ENCODE results near the gene APOOL. TPM values are rescaled to one million over a fixed set of nuclear protein-coding genes. Genes with fewer than 3 reads are reported as not detected.

The APOOL gene
- total and polyA plus RNA-seq, 9 of the 15 experiments (the other 6 are each of a cell fraction or from before 2014, with no cell fraction given) = 4.6 to 20.5 (median 10.2) TPM

DNA sequence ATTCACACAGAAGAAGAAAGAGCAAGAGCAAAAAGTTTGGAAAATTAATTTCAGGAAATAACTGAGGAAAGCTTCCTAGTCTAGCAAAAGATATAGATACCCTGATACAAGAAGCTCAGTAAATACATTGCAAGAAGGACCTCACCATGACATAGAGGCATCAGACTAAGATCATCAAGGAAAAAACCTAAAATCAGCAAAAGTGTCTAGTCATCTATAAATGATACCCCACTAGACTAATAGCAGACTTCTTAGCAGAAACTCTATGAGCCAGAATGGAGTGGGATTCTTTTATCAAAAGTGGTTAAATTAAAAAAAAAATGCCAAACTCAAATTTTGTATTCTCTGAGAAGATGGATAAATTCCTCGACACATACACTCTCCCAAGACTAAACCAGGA is 10.5 kb upstream of the APOOL start (continued):
- TF ChIP-seq, protein P1, sequence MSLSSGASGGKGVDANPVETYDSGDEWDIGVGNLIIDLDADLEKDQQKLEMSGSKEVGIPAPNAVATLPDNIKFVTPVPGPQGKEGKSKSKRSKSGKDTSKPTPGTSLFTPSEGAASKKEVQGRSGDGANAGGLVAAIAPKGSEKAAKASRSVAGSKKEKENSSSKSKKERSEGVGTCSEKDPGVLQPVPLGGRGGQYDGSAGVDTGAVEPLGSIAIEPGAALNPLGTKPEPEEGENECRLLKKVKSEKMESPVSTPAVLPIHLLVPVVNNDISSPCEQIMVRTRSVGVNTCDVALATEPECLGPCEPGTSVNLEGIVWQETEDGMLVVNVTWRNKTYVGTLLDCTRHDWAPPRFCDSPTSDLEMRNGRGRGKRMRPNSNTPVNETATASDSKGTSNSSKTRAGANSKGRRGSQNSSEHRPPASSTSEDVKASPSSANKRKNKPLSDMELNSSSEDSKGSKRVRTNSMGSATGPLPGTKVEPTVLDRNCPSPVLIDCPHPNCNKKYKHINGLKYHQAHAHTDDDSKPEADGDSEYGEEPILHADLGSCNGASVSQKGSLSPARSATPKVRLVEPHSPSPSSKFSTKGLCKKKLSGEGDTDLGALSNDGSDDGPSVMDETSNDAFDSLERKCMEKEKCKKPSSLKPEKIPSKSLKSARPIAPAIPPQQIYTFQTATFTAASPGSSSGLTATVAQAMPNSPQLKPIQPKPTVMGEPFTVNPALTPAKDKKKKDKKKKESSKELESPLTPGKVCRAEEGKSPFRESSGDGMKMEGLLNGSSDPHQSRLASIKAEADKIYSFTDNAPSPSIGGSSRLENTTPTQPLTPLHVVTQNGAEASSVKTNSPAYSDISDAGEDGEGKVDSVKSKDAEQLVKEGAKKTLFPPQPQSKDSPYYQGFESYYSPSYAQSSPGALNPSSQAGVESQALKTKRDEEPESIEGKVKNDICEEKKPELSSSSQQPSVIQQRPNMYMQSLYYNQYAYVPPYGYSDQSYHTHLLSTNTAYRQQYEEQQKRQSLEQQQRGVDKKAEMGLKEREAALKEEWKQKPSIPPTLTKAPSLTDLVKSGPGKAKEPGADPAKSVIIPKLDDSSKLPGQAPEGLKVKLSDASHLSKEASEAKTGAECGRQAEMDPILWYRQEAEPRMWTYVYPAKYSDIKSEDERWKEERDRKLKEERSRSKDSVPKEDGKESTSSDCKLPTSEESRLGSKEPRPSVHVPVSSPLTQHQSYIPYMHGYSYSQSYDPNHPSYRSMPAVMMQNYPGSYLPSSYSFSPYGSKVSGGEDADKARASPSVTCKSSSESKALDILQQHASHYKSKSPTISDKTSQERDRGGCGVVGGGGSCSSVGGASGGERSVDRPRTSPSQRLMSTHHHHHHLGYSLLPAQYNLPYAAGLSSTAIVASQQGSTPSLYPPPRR (CRISPR knock-in tag; IDR thresholded peaks at IDR 0.05; ENCODE audit: borderline replicate concordance) = no peak
- TF ChIP-seq, protein P2, sequence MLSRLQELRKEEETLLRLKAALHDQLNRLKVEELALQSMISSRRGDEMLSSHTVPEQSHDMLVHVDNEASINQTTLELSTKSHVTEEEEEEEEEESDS (CRISPR knock-in tag; IDR thresholded peaks at IDR 0.05) = no peak
- TF ChIP-seq ZNF316 (IDR thresholded peaks at IDR 0.05) = peak; percentile 49; the same call in 1 of the 2 replicates
- 0 out of 2 replicates have a peak, but pooled peaks have one; percentile 11 for TF ChIP-seq MAFF (IDR thresholded peaks at IDR 0.05; ENCODE audit: low read length)
- peak; percentile 40 for TF ChIP-seq MAFG (tag; conservative IDR thresholded peaks at IDR 0.05)

DNA sequence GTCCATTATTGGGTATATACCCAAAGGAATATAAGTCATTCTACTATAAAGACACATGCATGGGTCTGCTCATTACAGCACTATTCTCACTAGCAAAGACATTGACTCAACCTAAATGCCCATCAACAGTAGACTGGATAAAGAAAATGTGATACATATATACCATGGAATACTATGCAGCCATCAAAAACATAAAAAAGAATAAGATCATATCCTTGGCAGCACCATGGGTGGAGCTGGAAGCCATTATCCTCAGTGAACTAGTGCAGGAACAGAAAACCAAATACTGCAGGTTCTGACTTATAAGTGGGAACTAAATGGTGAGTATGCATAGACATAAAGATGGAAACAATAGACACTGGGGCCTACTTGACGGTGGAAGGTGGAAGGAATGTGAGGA is 2.3 kb upstream of the APOOL start:
- H3K27ac ChIP-seq (ENCODE audit: extremely low read depth, low read depth, low read length) = no peak overlapping the region
- H3K79me2 ChIP-seq (ENCODE audit: control insufficient read depth, insufficient read depth, low read length) = peaks cover 14% of the 10 kb centered on the region
- no peak overlapping the region for H3K4me3 ChIP-seq
- H3K9me3 ChIP-seq (replicated peaks; ENCODE audit: control insufficient read depth, insufficient read depth, low read depth, low read length) = no peaks in the 10 kb centered on the region
- H4K20me1 ChIP-seq (replicated peaks; ENCODE audit: control insufficient read depth, insufficient read depth, low read length) = no peaks in the 10 kb centered on the region
- no peak for DNase-seq (ENCODE audit: extremely low read depth in 1 of 4, low spot score in 3 of 4)
- H3K27me3 ChIP-seq (ENCODE audit: control insufficient read depth in 2 of 2, insufficient read depth in 2 of 2, low read length in 2 of 2) = no peaks in the 10 kb centered on the region
- H3K9me1 ChIP-seq (ENCODE audit: control insufficient read depth, insufficient read depth, low read length) = no peaks in the 10 kb centered on the region
- no peak overlapping the region for H3K9ac ChIP-seq (ENCODE audit: insufficient read depth in 1 of 2, low read depth in 2 of 2, low read length in 2 of 2)
- ChIA-PET CTCF (ENCODE audit: low intra/inter-chr PET ratio) (no interaction called here), POLR2A (no interaction called here)
- 44% methylated on average over 1 of the region's 1 CpG for WGBS (ENCODE audit: insufficient coverage, low coverage, missing lambda C conversion rate)
- no peak overlapping the region for H3K4me2 ChIP-seq (ENCODE audit: insufficient read depth, low read length)
- no TSS peak for BruUV-seq (replicated peaks)
- intact Hi-C loops (cut with micrococcal nuclease) = no loop called here
- H2AFZ ChIP-seq (ENCODE audit: low read depth, low read length) = no peak overlapping the region
- H3K4me1 ChIP-seq (replicated peaks in 1 of 2; ENCODE audit: control insufficient read depth in 2 of 2, insufficient read depth in 2 of 2, low read length in 2 of 2) = no peaks in the 10 kb centered on the region; a peak in 1 of 5 replicates
- ATAC-seq = no peak
- FAIRE-seq = no peak
- TF ChIP-seq, protein P3, sequence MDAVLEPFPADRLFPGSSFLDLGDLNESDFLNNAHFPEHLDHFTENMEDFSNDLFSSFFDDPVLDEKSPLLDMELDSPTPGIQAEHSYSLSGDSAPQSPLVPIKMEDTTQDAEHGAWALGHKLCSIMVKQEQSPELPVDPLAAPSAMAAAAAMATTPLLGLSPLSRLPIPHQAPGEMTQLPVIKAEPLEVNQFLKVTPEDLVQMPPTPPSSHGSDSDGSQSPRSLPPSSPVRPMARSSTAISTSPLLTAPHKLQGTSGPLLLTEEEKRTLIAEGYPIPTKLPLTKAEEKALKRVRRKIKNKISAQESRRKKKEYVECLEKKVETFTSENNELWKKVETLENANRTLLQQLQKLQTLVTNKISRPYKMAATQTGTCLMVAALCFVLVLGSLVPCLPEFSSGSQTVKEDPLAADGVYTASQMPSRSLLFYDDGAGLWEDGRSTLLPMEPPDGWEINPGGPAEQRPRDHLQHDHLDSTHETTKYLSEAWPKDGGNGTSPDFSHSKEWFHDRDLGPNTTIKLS (IDR thresholded peaks at IDR 0.05; ENCODE audit: borderline replicate concordance, low read depth) = no peak
- TF ChIP-seq ZNF146 (CRISPR knock-in tag; IDR thresholded peaks at IDR 0.05; ENCODE audit: unreplicated experiment) = peak; percentile 55
- TF ChIP-seq CTBP1 (IDR thresholded peaks at IDR 0.05; ENCODE audit: borderline replicate concordance) = no peak
- no peaks in the 10 kb centered on the region for H3K36me3 ChIP-seq (ENCODE audit: control insufficient read depth, insufficient read depth, low read length)
- in situ Hi-C loops (cut with MboI) = no loop called here
